ENCODE measurements around the gene GNMT.

Gene GNMT

DNA sequence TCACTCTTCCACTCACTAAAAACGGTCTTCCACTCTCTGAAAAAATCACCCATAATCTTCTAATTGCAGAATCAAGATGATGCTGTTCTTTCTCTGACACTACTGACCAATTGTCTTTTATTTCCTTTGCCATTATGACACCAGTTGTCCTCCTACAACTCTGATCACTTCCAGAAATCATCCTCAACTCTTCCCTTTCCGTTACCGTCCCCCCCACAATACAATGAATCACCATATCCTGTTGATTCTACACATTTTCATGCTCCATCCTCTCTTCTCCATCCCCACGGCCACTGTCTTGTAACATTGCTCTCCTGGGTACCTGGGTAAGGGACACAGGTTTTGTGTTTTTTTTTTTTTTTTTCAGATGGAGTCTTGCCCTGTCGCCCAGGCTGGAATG is 21.3 kb downstream of the GNMT start:
- TF ChIP-seq, protein P1, sequence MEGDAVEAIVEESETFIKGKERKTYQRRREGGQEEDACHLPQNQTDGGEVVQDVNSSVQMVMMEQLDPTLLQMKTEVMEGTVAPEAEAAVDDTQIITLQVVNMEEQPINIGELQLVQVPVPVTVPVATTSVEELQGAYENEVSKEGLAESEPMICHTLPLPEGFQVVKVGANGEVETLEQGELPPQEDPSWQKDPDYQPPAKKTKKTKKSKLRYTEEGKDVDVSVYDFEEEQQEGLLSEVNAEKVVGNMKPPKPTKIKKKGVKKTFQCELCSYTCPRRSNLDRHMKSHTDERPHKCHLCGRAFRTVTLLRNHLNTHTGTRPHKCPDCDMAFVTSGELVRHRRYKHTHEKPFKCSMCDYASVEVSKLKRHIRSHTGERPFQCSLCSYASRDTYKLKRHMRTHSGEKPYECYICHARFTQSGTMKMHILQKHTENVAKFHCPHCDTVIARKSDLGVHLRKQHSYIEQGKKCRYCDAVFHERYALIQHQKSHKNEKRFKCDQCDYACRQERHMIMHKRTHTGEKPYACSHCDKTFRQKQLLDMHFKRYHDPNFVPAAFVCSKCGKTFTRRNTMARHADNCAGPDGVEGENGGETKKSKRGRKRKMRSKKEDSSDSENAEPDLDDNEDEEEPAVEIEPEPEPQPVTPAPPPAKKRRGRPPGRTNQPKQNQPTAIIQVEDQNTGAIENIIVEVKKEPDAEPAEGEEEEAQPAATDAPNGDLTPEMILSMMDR (IDR thresholded peaks at IDR 0.05): no peak

- TF ChIP-seq, protein P1 (IDR thresholded peaks at IDR 0.05): no peak
Observed at GRCh38 chr6:42984001-42984923, 23.7 kb downstream of the GNMT start, which contains the start of gene PPP2R5D. Gene PPP2R5D, plus strand, starts transcription at chr6:42984570. Its CDS starts 108 bp downstream, at chr6:42984678.

DNA sequence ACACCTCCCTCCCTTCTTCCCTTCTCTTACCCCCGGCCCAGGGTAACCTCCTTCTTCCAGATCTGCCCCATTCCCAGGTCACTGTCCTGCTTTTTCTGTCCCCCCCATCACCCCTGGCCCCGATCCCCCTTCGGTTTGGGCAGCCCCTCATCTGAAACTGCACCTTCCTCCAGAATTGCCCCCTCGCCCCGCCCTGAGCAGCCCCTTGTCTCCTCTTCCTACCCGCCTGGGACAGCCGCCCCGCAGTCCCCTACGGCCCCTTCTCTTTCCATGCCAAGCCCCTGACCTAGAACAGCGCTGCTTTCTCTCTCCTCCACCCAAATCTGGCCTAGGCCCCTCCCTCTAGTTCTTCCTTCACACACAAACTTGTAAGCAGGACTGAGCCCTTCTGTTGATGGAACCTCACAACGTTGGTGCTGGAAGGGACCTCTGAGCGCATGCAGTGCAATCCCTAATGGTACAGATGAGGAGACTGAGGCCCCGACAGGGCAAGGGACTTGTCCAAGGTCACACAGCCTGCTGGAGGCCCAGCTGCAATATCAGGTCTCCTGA is 24.4 kb downstream of the GNMT start:
- TF ChIP-seq, protein P1 (IDR thresholded peaks at IDR 0.05): no peak

- TF ChIP-seq, protein P1 (IDR thresholded peaks at IDR 0.05): no peak
Observed at GRCh38 chr6:42987533-42988451, 27.2 kb downstream of the GNMT start.

- TF ChIP-seq, protein P1 (IDR thresholded peaks at IDR 0.05): no peak
Observed at GRCh38 chr6:42988486-42989020, 28.0 kb downstream of the GNMT start.

DNA sequence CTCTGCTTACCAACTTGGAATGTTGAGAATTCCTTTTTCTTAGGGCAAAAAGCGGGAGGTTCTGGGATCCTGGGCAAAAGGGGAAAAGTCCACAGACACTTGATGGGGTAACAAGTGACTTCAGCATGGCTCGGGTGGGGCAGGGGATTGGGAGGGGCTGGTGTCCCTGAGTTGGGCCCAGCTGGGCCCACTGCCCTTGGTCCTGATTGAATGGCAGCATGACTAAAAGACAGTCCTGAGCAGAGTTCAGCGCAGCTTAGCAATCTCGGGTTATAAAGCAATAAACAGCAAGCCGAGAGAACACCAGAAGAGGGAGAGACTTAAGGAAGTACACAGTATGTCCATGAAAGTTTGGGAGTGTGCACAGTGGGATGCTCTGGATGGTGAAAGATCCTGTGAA is 29.4 kb downstream of the GNMT start:
- TF ChIP-seq, protein P1 (IDR thresholded peaks at IDR 0.05): no peak

GRCh38 chr6:42993445-42993844 is 32.9 kb downstream of the GNMT start:
- TF ChIP-seq, protein P1 (IDR thresholded peaks at IDR 0.05): no peak
